ENCODE results near the gene NUPR1.
"Not testable (repeated sequence)": the region's sequence is repeated elsewhere in the genome, so short reads cannot be mapped to it uniquely, and the experiment has no call there.

Gene NUPR1

GRCh38 chr16:28554634-28555423 is 16.1 kb upstream of the NUPR1 start:
- DNase-seq, result no peak

DNA sequence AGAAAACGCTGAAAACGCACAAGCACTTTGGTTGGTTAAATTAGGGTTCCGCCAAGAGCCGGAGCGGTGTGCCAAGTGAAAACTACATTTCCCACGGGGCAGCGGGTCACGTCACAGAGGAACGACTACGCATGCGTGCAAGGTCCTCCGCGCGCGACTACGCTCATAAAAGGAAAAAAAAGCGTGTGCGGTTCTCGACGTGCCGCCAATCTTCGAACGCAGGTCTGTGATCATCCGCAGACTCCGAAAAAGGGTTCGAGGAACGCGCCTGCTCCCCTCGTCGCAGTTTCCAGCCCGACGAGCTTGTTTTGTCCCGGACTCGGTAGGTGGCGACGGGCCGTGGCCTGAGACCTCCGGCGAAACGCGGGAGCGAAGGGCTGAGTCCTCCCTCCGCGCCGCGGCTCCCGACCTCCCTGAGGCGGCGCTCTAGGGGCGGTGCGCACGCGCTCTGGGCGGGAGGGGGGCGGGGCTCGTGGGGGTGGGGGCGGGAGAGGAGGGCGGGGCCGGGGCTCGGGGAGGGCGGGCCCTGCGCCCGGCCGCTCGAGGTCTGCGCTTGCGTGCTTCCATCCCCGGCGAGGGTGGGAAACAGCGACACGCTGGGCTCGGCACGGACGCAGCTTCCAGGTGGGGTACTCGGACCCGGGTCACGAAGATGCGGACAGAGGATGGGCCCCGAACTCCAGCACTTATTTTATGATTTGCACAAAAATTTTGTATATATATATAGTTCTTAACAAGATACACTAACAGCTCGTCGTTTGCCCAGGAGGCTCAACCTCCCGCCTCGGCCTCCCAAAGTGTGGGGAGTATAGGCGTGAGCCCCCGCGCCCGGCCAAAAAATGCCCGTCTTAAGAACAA is 15.2 kb upstream of the NUPR1 start, which contains the start of gene SGF29:
Gene SGF29 (plus strand): TSS at position 145 of the 858 bp plus-strand sequence. CDS start 27,150 bp downstream, outside the sequence.
- peak; percentile 81 for DNase-seq

GRCh38 chr16:28549301-28549899 is 10.6 kb upstream of the NUPR1 start:
- DNase-seq, result peak; percentile 45

DNA sequence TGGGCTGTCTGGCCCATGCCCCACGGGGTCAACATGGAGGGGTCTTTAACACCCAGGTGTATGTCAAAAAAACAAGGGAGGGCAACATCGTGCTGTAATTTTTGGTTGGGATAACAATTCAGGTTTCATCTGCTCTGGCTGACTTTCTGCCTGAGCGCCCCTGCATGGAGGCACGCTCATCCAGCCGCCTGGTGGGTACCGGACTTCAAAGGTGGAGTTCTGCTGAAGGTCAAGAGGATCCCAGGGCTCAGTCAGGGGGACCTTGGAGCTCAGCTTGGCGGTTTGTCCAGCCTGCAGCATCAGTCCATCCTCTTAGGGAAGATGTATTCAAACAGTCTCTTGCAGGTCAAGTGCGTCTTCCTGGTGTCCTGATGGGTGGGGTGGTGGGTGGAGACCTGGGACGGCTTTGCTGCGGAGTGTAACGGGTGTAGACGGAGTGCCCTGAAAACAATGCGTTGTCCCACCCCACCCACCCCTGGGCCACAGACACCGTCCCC is 9.6 kb upstream of the NUPR1 start:
- DNase-seq, result no peak

GRCh38 chr16:28546626-28547025 is 7.9 kb upstream of the NUPR1 start:
- DNase-seq, result no peak

DNA sequence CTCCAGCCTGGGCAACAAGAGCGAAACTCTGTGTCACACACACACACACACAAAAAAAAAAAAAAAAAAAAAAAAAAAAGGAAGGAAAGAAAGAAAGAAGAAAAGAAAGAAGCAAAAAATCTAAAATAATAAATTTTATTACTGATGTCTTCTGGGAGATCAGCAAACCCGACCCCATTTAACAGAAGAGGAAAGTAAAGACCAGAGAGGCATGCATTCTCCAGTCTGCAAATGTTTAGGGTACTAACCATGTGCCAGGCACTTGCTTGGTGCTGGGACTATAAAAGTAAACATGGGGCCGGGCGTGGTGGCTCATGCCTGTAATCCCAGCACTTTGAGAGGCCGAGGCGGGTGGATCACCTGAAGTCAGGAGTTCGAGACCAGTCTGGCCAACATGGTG is 7.2 kb upstream of the NUPR1 start:
- not testable (repeated sequence) for DNase-seq

- DNase-seq, result no peak
Observed at GRCh38 chr16:28544998-28545397, 6.2 kb upstream of the NUPR1 start.

GRCh38 chr16:28543072-28543471 is 4.3 kb upstream of the NUPR1 start:
- DNase-seq, result no peak

GRCh38 chr16:28542646-28543045 is 3.9 kb upstream of the NUPR1 start:
- no peak for DNase-seq

GRCh38 chr16:28540346-28540745 is 1.6 kb upstream of the NUPR1 start:
- DNase-seq, result no peak

DNA sequence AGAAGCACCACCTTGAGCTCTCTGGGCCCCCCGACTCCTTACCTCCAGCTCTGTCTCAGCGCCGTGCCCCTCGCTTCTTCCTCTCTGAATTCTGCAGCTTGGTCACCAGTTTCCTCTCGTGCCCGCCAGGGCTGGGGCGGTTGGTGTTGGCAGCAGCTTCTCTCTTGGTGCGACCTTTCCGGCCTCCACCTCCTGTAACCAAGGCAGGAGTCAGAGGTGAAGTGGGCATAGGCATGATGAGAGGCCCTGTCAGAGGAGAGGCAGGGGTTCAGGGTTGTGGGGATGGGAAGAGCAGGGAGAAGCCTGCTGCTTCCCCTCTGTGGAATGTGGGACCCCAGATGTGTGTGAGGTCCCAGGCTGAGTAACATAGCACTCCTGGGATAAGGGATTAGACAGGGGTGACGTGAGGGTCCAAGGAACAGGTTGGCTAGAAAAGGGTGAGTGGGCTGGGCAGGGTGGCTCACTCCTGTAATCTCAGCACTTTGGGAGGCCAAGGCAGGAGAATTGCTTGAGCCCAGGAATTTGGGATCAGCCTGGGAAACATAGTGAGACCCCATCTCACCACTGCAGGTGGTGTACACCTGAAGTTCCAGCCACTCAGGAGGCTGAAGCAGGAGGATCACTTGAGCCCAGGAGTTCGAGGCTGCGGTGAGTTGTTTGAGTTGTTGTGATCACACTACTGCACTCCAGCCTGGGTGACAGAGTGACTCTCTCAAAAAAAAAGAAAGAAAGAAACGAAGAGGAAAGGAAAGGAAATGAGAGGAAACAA is 626 bp downstream of the NUPR1 start:
- no peak for DNase-seq

DNA sequence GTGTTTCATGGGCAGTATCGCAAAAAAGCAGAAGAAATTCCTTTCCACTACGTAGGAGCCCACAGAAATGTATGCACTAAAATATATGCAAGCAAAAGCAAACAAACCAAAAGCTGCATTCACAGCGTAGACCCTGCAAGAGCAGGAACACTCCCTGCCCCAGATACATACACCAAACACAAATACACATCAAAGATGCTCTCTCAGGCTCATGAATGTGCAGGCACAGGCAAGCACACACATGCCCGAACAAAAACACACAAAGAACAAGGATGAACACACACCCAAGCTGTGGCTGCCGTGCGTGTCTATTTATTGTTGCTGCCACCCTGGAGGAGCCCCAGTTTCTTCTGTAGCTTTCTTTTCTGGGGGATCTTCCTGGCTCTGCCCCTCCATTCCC is 1.7 kb downstream of the NUPR1 start:
- DNase-seq, result peak; percentile 12

DNA sequence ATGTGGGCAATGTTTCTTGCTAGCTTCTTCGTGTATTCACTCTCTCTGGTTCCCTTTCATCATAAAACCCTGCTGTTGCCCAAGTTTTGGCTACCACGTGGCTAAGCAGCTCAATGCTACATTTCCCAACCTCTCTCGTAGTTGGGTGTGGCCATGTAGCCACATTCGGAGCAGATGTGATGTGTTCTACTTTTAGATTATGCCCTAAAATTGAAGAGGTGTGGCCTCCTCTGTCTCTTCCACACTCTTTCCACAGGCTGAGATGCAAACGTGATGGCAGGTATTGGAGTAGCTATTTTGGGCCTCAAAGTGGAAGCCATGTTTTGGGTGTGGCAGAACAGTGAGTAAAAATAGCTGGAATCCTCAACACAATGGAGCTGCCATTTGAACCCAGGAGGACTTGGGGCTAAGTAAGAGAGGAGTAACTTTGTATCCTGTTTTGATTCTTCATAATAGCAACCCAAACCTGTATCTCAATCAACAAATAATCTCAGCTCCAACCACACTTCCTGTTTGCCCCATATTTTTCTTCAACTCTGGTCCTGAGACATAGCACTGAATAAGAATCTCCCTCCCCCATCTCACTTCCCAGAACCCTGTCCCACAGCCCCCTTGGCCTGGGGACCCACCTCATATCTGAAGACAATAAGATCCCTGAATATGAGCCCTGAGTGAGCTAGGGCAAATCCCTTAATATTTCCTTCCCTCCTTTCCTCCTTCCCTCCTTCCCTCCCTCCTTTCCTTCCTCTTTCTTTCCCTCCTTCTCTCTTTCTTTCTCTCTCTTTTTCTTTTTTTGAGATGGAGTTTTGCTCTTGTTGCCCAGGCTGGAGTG is 4.0 kb downstream of the NUPR1 start:
- DNase-seq, result no peak

- DNase-seq, result no peak
Observed at GRCh38 chr16:28532940-28533647, 5.7 kb downstream of the NUPR1 start.

- DNase-seq, result no peak
Observed at GRCh38 chr16:28531777-28532744, 6.7 kb downstream of the NUPR1 start.

- DNase-seq, result no peak
Observed at GRCh38 chr16:28529124-28529523, 9.7 kb downstream of the NUPR1 start.

GRCh38 chr16:28528463-28528867 is 10.3 kb downstream of the NUPR1 start:
- no peak for DNase-seq

GRCh38 chr16:28527985-28528384 is 10.8 kb downstream of the NUPR1 start:
- no peak for DNase-seq

DNA sequence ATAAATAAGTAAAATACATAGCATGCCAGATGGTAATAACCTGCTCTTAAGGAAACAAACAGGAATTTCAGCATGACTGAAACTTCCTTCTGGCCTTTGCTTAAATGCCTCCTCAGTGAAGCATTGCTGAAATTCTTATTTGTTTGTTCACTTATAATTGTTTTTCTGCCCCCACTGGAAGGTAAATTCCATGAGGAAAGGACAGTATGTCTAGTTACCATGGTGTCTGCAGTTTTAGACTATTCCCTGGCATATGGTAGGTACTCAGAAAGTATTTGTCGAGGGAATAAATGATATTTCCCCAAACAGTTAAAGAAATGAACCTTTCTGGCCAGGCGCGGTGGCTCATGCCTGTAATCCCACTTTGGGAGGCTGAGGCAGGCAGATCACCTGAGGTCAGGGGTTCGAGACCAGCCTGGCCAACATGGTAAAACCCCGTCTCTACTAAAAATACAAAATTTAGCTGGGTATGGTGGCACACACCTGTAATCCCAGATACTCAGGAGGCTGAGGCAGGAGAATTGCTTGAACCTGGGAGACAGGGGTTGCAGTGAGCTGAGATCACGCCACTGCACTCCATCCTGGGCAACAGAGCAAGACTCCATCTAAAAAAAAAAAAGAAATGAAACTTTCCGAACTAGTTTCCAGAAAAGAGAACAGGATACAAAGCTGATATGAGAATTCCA is 11.5 kb downstream of the NUPR1 start:
- DNase-seq, result not testable (repeated sequence)
